Breast epithelium (tissue), 3 donors: ENCODE results near the gene PTMS.

ENCODE experiments used
- CTCF ChIP-seq, 3 donors: fragments of 450-650 bp; IDR thresholded peaks; one replicate each; pipeline ENCODE4 v1.5.1; 2016 to 2017; ENCODE audit warnings: antibody characterized with exemption in 3 of 3, mild to moderate bottlenecking in 3 of 3, moderate library complexity in 3 of 3
- POLR2A ChIP-seq: fragments of 450-650 bp; IDR thresholded peaks from one replicate; pipeline ENCODE4 v1.6.1; 2016; ENCODE audit warnings: antibody characterized with exemption, mild to moderate bottlenecking, moderate library complexity

- TF ChIP-seq POLR2A, result no peak
- no peak for TF ChIP-seq CTCF (IDR thresholded peaks at IDR 0.05)
Observed at GRCh38 chr12:6724409-6724797, 41.8 kb upstream of the PTMS start.
